GM19238 (cell line): Measurements from ENCODE around the gene TWIST2.

Experiments used
- DNase-seq: peaks from one replicate; pipeline ENCODE4 v3.0.0; 2011; ENCODE audit warnings: low spot score; ENCODE audit not compliant: insufficient read length

The TWIST2 gene

GRCh38 chr2:238890131-238890530 lies 42.2 kb downstream of the TWIST2 start:
- DNase-seq: no peak

- no peak for DNase-seq
Observed at GRCh38 chr2:238890618-238891456, 43.0 kb downstream of the TWIST2 start.

GRCh38 chr2:238891457-238892203 lies 43.7 kb downstream of the TWIST2 start:
- DNase-seq: no peak

- no peak for DNase-seq
Observed at GRCh38 chr2:238892204-238892500, 44.3 kb downstream of the TWIST2 start.

- DNase-seq: no peak
Observed at GRCh38 chr2:238892796-238893195, 44.9 kb downstream of the TWIST2 start.

- no peak for DNase-seq
Observed at GRCh38 chr2:238893349-238894000, 45.6 kb downstream of the TWIST2 start.

- no peak for DNase-seq
Observed at GRCh38 chr2:238894226-238894949, 46.5 kb downstream of the TWIST2 start.

- DNase-seq: no peak
Observed at GRCh38 chr2:238894950-238895298, 47.0 kb downstream of the TWIST2 start.

GRCh38 chr2:238895361-238895882 lies 47.5 kb downstream of the TWIST2 start:
- DNase-seq: no peak

GRCh38 chr2:238895891-238896600 lies 48.2 kb downstream of the TWIST2 start:
- DNase-seq: no peak

- DNase-seq: no peak
Observed at GRCh38 chr2:238896641-238897040, 48.8 kb downstream of the TWIST2 start.

GRCh38 chr2:238897122-238897880 lies 49.4 kb downstream of the TWIST2 start:
- no peak for DNase-seq

- no peak for DNase-seq
Observed at GRCh38 chr2:238897911-238898311, 50.0 kb downstream of the TWIST2 start.

GRCh38 chr2:238898534-238899281 lies 50.8 kb downstream of the TWIST2 start:
- no peak for DNase-seq

GRCh38 chr2:238899386-238899785 lies 51.5 kb downstream of the TWIST2 start:
- DNase-seq: no peak

- no peak for DNase-seq
Observed at GRCh38 chr2:238900511-238900910, 52.6 kb downstream of the TWIST2 start.

- DNase-seq: no peak
Observed at GRCh38 chr2:238901461-238902057, 53.7 kb downstream of the TWIST2 start.

GRCh38 chr2:238902285-238902684 lies 54.4 kb downstream of the TWIST2 start:
- no peak for DNase-seq

GRCh38 chr2:238903141-238903540 lies 55.3 kb downstream of the TWIST2 start:
- DNase-seq: no peak
